ENCODE data around the gene STXBP4.

- no peak for TF ChIP-seq CTCF (IDR thresholded peaks at IDR 0.05)
- no peak for TF ChIP-seq POLR2A (IDR thresholded peaks at IDR 0.05; ENCODE audit: low read depth)
- TF ChIP-seq POLR2AphosphoS5 (IDR thresholded peaks at IDR 0.05), result peak in 1 of 2 donors; percentile 8
- TF ChIP-seq EP300 (IDR thresholded peaks at IDR 0.05), result no peak
Measured at GRCh38 chr17:54982399-54982798, 13.8 kb downstream of the STXBP4 start.
